ENCODE data around the gene DCTN5. TPM values are rescaled to one million over a fixed set of nuclear protein-coding genes. Genes with fewer than 3 reads are reported as not detected.

Gene DCTN5
- total and polyA plus RNA-seq, 8 donors: 55.1 to 66.4 (median 60.4) TPM

GRCh38 chr16:23635958-23636357 is 5.3 kb upstream of the DCTN5 start:
- intact Hi-C loops (cut with DNase I): no loop called here

GRCh38 chr16:23640615-23640930 is 693 bp upstream of the DCTN5 start:
- intact Hi-C loops (cut with DNase I): no loop called here
- peaks cover 0 to 48% of the 10 kb centered on the region in 2 donors for H3K36me3 ChIP-seq
- H3K9me3 ChIP-seq: no peaks in the 10 kb centered on the region
- TF ChIP-seq, protein P1, sequence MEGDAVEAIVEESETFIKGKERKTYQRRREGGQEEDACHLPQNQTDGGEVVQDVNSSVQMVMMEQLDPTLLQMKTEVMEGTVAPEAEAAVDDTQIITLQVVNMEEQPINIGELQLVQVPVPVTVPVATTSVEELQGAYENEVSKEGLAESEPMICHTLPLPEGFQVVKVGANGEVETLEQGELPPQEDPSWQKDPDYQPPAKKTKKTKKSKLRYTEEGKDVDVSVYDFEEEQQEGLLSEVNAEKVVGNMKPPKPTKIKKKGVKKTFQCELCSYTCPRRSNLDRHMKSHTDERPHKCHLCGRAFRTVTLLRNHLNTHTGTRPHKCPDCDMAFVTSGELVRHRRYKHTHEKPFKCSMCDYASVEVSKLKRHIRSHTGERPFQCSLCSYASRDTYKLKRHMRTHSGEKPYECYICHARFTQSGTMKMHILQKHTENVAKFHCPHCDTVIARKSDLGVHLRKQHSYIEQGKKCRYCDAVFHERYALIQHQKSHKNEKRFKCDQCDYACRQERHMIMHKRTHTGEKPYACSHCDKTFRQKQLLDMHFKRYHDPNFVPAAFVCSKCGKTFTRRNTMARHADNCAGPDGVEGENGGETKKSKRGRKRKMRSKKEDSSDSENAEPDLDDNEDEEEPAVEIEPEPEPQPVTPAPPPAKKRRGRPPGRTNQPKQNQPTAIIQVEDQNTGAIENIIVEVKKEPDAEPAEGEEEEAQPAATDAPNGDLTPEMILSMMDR (IDR thresholded peaks at IDR 0.05): no peak
- ATAC-seq: peak; percentile 4
- H3K4me3 ChIP-seq: peak overlapping the region; percentile 71 to 90
- DNase-seq: no peak
- H3K27ac ChIP-seq: peak overlapping the region; percentile 73 to 80
- H3K27me3 ChIP-seq: no peaks in the 10 kb centered on the region
- peaks cover 7 to 23% of the 10 kb centered on the region in 2 donors for H3K4me1 ChIP-seq

More at GRCh38 chr16:23635958-23636357, 5.3 kb upstream of the DCTN5 start:
- TF ChIP-seq, protein P1 (IDR thresholded peaks at IDR 0.05): no peak
- no peak overlapping the region for H3K27ac ChIP-seq
- no peak for DNase-seq
- H3K27me3 ChIP-seq: no peaks in the 10 kb centered on the region
- peaks cover 0 to 12% of the 10 kb centered on the region in 2 donors for H3K4me1 ChIP-seq
- H3K4me3 ChIP-seq: no peak overlapping the region
- ATAC-seq: no peak
- no peaks in the 10 kb centered on the region for H3K9me3 ChIP-seq
- peaks cover 0 to 59% of the 10 kb centered on the region in 2 donors for H3K36me3 ChIP-seq

DNA sequence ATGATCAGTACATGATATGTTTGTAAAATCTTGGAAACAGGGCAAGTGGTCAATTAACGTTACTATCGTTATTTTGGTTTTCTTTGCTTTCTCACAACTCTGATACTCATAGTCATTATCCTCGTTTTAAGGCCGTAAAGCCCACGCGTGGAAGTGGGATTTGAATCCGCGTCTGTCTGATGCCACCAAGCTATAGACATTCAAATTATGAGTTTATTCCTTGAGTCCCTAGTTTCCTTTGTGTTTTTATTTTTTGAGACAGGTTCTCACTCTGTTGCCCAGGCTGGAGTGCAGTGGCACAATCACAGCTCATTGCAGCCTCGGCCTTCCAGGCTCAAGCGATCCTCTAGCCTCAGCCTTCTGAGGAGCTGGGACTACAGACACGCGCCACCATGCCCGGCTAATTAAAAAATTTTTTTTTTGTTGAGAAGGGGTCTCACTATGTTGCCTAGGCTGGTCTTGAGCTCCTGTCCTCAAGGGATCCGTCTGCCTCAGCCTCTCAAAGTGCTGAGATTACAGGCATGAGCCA is 1.0 kb downstream of the DCTN5 start:
- Histone ChIP-seq H3K27ac (no peak overlapping the region), H3K9me3 (no peaks in the 10 kb centered on the region), H3K27me3 (no peaks in the 10 kb centered on the region), H3K36me3 (peaks cover 0 to 51% of the 10 kb centered on the region in 2 donors), H3K4me1 (peaks cover 7 to 33% of the 10 kb centered on the region in 2 donors), H3K4me3 (peak overlapping the region; percentile 71 to 90)
- ATAC-seq (no peak), DNase-seq (no peak)
- intact Hi-C loops (cut with DNase I): no loop called here
- TF ChIP-seq, protein P1 (IDR thresholded peaks at IDR 0.05): no peak

GRCh38 chr16:23650674-23651416 is 9.6 kb downstream of the DCTN5 start:
- H3K27ac ChIP-seq: peak overlapping the region in 1 of 2 donors; percentile 30
- TF ChIP-seq, protein P1 (IDR thresholded peaks at IDR 0.05): no peak
- no peaks in the 10 kb centered on the region for H3K27me3 ChIP-seq
- no peak for ATAC-seq
- intact Hi-C loops (cut with DNase I): no loop called here
- no peak overlapping the region for H3K4me3 ChIP-seq
- peaks cover 0 to 72% of the 10 kb centered on the region in 2 donors for H3K36me3 ChIP-seq
- DNase-seq: no peak
- H3K4me1 ChIP-seq: peaks cover 0 to 30% of the 10 kb centered on the region in 2 donors
- no peaks in the 10 kb centered on the region for H3K9me3 ChIP-seq

GRCh38 chr16:23651943-23652468 is 10.7 kb downstream of the DCTN5 start:
- Histone ChIP-seq H3K4me1 (peaks cover 0 to 23% of the 10 kb centered on the region in 2 donors), H3K27ac (no peak overlapping the region), H3K4me3 (no peak overlapping the region), H3K36me3 (peaks cover 0 to 68% of the 10 kb centered on the region in 2 donors), H3K9me3 (no peaks in the 10 kb centered on the region), H3K27me3 (no peaks in the 10 kb centered on the region)
- no peak for DNase-seq
- ATAC-seq: no peak
- intact Hi-C loops (cut with DNase I): no loop called here
- TF ChIP-seq, protein P1 (IDR thresholded peaks at IDR 0.05): no peak
